Ascending aorta (tissue), 2 donors: Measurements from ENCODE around the gene ARL17A. TPM values are rescaled to one million over a fixed set of nuclear protein-coding genes. Genes with fewer than 3 reads are reported as not detected.
"Not testable (repeated sequence)": the region's sequence is repeated elsewhere in the genome, so short reads cannot be mapped to it uniquely, and the experiment has no call there.

Experiments used
- DNase-seq, 2 donors: peaks; one replicate each; pipeline ENCODE4 v3.0.0-alpha.2; 2019; ENCODE audit warnings: low spot score in 2 of 2
- H3K27ac ChIP-seq, 2 donors: fragments of 200-600 bp; sonication (generic); one replicate each; pipeline ENCODE4 v1.5.1; 2016 to 2017; ENCODE audit warnings: mild to moderate bottlenecking in 1 of 2
- H3K27me3 ChIP-seq: fragments of 200-600 bp; sonication (generic); one replicate; pipeline ENCODE4 v1.5.1; 2017
- H3K36me3 ChIP-seq, 2 donors: fragments of 200-600 bp; sonication (generic); one replicate each; pipeline ENCODE4 v1.5.1; 2016
- H3K4me1 ChIP-seq, 2 donors: fragments of 200-600 bp; sonication (generic); one replicate each; pipeline ENCODE4 v1.5.1; 2016 to 2017; ENCODE audit warnings: mild to moderate bottlenecking in 1 of 2
- H3K4me3 ChIP-seq, 2 donors: fragments of 200-600 bp; sonication (generic); one replicate each; pipeline ENCODE4 v1.5.1; 2016 to 2017; ENCODE audit warnings: mild to moderate bottlenecking in 1 of 2
- H3K9me3 ChIP-seq, 2 donors: fragments of 200-600 bp; sonication (generic); one replicate each; pipeline ENCODE4 v1.5.1; 2016
- intact Hi-C: fragments of 100-400 bp; cut with DNase I; formaldehyde crosslinking; loops from one replicate; pipeline ENCODE4 v1.15.1; 2023
- total RNA-seq: library from RNA; depleted of rRNA; stranded (reverse); fragments of >200 nt; gene quantifications from one replicate; pipeline ENCODE4 v1.1.0, GENCODE V29; 2016

The ARL17A gene
- total RNA-seq, 1 donor from 2014 or later: 3.4 TPM

- H3K4me3 ChIP-seq, H3K4me1 ChIP-seq, H3K27me3 ChIP-seq, H3K27ac ChIP-seq, DNase-seq, intact Hi-C loops, H3K36me3 ChIP-seq, H3K9me3 ChIP-seq: not testable (repeated sequence)
These were observed 98.2 kb downstream of the ARL17A start for GRCh38 chr17:46481310-46481709.

- H3K27me3 ChIP-seq, H3K4me3 ChIP-seq, DNase-seq, H3K36me3 ChIP-seq, intact Hi-C loops, H3K4me1 ChIP-seq, H3K27ac ChIP-seq, H3K9me3 ChIP-seq: not testable (repeated sequence)
These were observed 100.7 kb downstream of the ARL17A start for GRCh38 chr17:46478823-46479222.

GRCh38 chr17:46475583-46475982 is 103.9 kb downstream of the ARL17A start:
- H3K27ac ChIP-seq, DNase-seq, H3K27me3 ChIP-seq, H3K4me3 ChIP-seq, intact Hi-C loops, H3K36me3 ChIP-seq, H3K9me3 ChIP-seq, H3K4me1 ChIP-seq: not testable (repeated sequence)

- H3K9me3 ChIP-seq, H3K36me3 ChIP-seq, H3K4me1 ChIP-seq, intact Hi-C loops, H3K27ac ChIP-seq, H3K27me3 ChIP-seq, H3K4me3 ChIP-seq, DNase-seq: not testable (repeated sequence)
These were observed 105.0 kb downstream of the ARL17A start for GRCh38 chr17:46474489-46474888.

- H3K36me3 ChIP-seq, H3K9me3 ChIP-seq, H3K27me3 ChIP-seq, intact Hi-C loops, H3K27ac ChIP-seq, H3K4me3 ChIP-seq, DNase-seq, H3K4me1 ChIP-seq: not testable (repeated sequence)
These were observed 111.9 kb downstream of the ARL17A start for GRCh38 chr17:46467618-46468017.

Other genes starting within 250 kb of the ARL17A start
- not detected for gene ARL17B, start 217.9 kb downstream of the ARL17A start, total RNA-seq
- 7.7 TPM for gene LRRC37A2, start 67.2 kb downstream of the ARL17A start, total RNA-seq
- 13.0 TPM for gene NSF, start 11.0 kb upstream of the ARL17A start, total RNA-seq
- not detected for gene WNT3, start 239.0 kb upstream of the ARL17A start, total RNA-seq